ENCODE results near the gene MFRP. TPM values are rescaled to one million over a fixed set of nuclear protein-coding genes. Genes with fewer than 3 reads are reported as not detected.

MFRP gene
- total RNA-seq, 1 donor from 2014 or later = not detected

DNA sequence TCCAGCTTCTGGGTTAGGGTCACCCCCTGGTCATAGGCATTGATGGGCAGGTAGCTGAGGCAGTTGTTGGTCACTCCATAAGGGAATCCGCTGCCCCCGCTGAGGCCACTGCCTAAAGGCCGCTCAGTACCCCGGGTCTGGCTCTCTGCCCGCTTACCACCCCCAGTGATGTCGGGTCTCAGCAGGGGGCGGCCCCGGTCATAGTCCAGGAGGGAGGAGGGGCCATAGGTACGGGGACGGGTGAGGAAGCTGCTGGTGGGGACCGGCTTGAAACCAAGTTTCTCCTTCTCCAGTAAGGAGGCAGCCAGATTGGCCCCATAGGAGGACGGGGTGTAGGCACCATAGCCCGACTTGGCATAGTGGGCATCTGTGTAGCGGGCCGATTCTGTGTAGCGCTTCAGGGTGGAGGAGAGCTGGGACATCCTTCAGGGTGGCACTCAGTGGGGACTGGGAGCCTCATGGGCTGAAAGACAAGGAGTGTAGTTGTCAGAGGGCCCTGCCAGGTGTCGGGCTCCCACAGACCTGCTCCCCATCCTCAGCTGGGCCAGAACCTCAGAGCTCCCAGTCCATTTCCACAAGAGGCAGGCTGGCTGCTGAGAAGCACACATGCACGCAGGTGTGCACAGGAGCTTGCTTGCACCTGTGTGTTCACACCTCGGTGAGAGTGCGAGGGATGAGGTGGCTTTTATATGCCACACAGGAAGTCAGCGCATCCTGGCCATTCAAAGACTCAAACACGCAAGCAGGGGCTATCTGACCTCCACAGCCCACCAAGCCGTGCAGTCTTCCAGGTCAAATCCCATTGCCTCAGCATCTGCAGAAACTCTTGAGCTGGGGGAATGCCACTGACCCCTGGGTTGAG lies 26.8 kb upstream of the MFRP start:
- intact Hi-C loops (cut with micrococcal nuclease) = no loop called here

DNA sequence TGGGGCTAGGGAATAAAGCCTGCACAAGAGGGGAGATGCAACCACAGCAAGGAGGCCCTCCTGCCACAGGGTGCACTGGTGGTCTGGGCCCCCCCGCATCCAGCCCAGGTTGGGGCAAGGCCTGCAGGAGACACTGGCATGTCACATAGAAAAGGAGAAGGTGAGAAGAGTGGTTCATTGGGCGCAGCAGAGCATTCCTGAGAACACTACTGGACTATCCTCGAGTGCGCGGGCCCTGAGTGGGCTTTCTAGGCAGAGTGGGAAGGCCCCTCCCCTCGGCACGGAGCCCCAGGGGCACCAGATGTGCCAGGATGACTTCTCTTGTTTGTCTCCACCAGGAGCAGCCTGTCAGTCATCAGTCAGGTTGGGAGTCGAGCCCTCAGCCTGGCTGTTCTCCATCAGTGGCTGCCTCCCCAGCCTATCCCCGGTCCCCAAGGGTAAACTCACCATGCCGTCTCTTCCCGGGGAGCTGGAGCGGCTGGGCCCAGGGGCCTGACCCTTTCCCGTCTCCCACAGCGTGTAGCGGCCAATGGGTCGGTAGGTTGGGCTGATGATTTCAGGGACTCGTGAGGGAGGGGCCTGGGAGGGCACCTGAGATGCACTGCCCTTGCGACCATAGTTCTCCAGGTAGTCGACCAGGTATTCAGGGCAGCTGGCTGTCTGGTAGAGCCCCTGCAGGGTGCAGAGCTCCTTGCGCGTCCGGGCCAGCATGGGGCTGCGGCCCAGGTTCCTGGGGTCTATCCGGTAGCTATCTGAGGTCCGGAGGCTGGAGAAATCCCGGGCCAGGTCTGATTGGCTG lies 26.0 kb upstream of the MFRP start:
- intact Hi-C loops (cut with micrococcal nuclease) = no loop called here

DNA sequence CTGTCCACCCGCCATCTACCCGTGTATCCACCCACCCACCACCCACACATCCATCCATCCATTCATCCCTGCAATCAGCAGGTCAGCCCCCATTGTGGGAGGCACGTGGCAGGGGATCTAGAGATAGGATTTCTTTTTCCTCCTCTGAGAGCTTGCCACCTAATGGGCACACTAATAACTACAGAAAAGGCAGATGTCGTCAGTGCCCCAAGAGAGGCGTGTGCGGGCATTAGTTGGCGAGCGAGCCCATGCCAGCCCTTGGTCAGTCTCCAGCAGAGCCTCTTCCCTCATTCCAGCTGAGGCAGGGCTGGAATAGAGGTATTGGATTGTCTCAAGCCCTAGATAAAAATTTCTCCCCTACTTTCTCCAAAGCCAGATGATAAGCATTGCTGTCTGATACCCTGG lies 25.3 kb upstream of the MFRP start:
- intact Hi-C loops (cut with micrococcal nuclease) = no loop called here

- intact Hi-C loops (cut with micrococcal nuclease) = no loop called here
These were observed 24.6 kb upstream of the MFRP start for GRCh38 chr11:119371067-119371601.

DNA sequence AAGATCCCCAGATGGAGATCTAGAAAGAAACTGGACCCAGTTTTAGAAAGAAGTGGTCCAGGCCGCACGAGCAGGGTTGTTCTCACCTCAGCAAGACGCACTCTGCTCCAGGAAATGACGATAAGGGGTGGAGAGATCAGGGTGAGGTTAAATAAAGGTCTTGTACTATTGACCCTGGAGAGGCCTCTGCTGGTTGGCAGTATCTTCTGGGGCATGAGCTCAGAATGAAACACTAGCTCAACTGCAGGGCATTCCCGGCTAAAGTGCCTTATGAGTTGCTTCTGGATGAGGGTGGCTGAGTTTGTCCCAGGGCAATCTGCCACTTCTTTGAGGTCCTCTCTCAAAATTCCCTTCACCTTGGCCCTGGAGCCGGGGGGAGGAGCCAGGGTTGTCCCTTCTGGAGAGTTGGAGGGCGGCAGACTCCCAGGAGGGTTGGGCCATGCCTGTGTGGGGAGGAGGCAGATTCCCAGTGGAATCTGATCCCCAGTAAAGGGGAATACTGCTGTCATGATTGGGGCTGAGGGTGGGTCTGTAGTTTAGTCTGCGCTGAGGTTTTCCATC lies 24.1 kb upstream of the MFRP start:
- intact Hi-C loops (cut with micrococcal nuclease) = no loop called here

- intact Hi-C loops (cut with micrococcal nuclease) = no loop called here
These were observed 22.8 kb upstream of the MFRP start for GRCh38 chr11:119369132-119369925.

- intact Hi-C loops (cut with micrococcal nuclease) = no loop called here
These were observed 21.9 kb upstream of the MFRP start for GRCh38 chr11:119368121-119369034.

GRCh38 chr11:119367661-119368120 lies 21.2 kb upstream of the MFRP start:
- intact Hi-C loops (cut with micrococcal nuclease) = no loop called here

DNA sequence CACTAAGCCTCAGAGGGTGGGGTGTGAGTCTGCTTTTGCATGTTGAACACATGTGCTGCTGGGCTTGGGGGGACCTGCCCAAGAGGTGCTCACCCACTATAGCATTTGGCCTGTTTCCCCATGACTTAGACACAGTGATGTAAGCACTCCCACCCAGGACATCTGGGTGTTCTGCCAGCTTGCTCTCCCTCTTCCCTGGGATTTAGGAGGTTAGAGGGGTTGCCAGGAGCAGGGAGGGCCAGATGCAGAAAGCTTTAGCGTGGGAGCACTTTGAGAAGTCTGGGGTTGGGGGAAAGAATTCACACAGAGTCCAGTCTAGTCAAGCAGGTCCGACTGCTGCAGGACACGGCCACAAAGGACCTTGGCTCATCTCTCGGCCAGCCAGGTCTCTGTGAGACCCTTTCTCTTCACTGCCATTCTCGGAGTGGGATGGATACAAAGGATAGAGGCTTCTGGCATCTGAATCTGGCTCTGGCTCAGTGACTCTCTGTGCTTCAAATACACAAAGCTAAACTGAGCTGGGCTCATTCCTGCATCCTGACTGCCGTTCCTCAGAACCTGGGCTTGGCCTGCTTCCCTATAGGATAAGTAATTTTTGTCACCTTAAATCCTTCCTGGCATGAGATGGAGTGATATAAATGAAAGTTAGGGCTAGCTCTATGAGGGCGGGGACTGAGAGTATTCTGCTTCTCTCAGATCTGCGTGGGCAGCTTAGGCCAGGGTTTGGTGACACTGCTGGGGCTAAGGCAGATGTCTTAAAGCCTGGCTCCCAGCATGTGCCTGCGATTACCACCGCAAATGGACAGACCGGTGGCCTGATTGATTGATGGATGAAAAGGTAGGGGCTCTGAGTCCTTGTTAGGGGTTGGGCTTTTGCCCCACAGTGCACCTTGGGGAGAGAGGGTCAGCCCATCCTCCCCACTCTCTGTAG lies 20.4 kb upstream of the MFRP start:
- intact Hi-C loops (cut with micrococcal nuclease) = no loop called here

DNA sequence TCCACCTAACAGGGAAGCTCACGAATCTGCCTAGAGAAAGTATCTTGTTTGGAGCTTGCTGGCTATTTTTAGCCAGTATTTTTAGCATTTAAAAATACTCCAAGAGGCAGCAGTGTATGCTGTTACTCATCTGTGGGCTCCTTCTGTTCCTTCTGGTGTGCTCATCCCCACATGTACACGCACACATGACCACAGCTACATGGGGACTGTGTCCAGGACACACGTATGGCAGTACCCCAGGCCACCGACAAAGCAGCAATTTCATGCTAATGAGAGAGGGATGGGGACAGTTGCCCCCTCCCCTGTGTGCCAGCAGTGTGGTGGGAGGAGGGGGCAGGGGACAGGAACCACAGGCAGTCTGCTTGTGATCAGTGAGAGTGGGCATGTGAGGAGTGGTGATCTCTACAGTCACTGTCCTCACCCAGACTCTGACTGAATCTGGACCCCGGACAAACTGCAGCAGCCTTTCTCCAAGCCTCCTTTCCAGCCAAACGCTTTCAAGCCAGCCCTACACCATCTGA lies 18.6 kb upstream of the MFRP start:
- intact Hi-C loops (cut with micrococcal nuclease) = no loop called here

DNA sequence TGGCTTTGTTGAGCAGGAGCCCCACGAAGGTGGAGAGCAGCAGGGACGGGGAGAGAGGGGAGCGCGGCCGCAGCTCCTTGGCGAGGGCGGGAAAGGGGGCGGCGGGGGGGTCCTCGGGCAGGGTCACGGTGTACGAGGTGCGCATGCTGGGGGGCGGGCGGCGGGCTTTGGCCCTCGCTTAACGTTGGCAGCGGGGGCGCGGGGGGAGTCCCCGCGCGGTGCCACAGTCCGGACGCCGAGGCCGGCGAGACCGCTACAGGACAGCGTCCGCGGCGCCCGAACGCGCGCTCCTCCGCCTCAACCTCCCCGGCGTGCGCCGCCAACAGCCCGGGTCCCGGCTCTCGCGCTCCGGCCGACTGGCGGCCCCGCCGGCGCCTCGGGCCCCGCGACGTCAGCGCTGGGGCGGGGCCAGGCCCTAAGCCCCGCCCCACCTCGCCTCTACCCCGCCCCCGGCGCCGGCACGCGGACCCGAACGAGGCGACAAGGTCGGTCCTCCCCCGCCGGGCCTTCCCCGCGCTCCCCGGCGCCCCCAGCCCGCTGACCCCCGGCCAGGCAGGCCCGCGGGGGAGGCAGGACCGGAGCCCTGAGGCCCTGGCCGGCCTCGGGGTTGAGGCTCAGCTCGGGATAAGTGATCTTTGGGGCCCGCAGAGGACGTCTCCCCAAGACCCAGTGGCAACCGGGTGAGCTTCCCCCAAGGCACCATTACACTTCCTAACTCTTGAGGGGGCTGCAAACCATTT lies 17.5 kb upstream of the MFRP start:
- intact Hi-C loops (cut with micrococcal nuclease) = loop anchor here (1.0 kb wide), 2 partner anchors 8 to 17 kb away; partner anchors contain the start of gene USP2

GRCh38 chr11:119363081-119363850 lies 16.8 kb upstream of the MFRP start:
- intact Hi-C loops (cut with micrococcal nuclease) = no loop called here

GRCh38 chr11:119362741-119363080 lies 16.2 kb upstream of the MFRP start:
- intact Hi-C loops (cut with micrococcal nuclease) = no loop called here

- intact Hi-C loops (cut with micrococcal nuclease) = no loop called here
These were observed 15.6 kb upstream of the MFRP start for GRCh38 chr11:119361941-119362725.

DNA sequence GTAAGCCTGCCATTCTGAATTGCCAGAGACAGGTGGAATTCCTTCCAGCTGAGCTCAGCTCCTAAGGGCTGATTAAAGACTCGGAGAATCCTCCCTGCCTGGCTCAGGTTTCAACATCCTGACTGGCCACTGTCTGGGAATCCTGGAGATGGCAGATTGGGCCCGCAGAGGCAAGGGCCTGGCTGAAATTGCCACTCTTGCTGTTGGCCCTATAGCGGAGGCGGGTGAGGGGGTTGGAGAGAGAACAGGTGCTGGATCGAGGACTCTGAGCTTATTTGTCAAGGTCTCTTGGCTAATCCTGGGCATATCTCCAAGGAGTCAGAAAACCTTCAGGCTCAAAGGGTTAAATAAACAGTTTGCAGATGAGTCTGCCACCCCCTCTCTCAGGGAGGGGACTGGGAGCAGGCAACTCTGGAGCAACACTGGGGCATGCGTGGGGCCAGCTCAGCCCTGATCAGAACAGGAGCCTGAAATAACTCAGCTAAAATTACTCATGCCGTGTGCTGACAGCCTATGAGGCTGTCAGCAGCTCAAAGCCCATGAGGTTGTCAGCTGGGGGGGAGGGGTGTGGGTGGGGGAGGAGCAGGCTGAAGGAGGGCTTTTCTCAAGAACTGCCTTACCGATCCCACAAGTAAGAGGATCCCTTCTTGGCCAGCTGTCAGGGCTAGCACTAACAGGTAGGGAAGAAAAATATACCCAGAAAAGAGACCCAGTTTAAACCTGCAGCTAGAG lies 14.7 kb upstream of the MFRP start:
- intact Hi-C loops (cut with micrococcal nuclease) = no loop called here
